ENCODE data around the gene MAP2K5.

MAP2K5 gene

GRCh38 chr15:67824976-67825880, 282.7 kb downstream of the MAP2K5 start, which contains the start of gene SKOR1:
Gene SKOR1 (plus strand): TSS chr15:67825509. CDS start chr15:67825603, 94 bp downstream.
- no peak for DNase-seq (ENCODE audit: low read depth in 2 of 2)

- no peak for DNase-seq (ENCODE audit: low read depth in 2 of 2)
Observed at GRCh38 chr15:67825881-67826716, 283.6 kb downstream of the MAP2K5 start.

- no peak for DNase-seq (ENCODE audit: low read depth in 2 of 2)
Observed at GRCh38 chr15:67826717-67827561, 284.4 kb downstream of the MAP2K5 start.

- no peak for DNase-seq (ENCODE audit: low read depth in 2 of 2)
Observed at GRCh38 chr15:67827562-67828277, 285.2 kb downstream of the MAP2K5 start.

GRCh38 chr15:67828278-67828968, 285.9 kb downstream of the MAP2K5 start:
- DNase-seq (ENCODE audit: low read depth in 2 of 2), result no peak

- DNase-seq (ENCODE audit: low read depth in 2 of 2), result no peak
Observed at GRCh38 chr15:67828969-67829646, 286.6 kb downstream of the MAP2K5 start.

GRCh38 chr15:67829647-67830504, 287.4 kb downstream of the MAP2K5 start:
- no peak for DNase-seq (ENCODE audit: low read depth in 2 of 2)

- no peak for DNase-seq (ENCODE audit: low read depth in 2 of 2)
Observed at GRCh38 chr15:67831363-67831762, 288.9 kb downstream of the MAP2K5 start.

GRCh38 chr15:67832031-67832551, 289.6 kb downstream of the MAP2K5 start:
- DNase-seq (ENCODE audit: low read depth in 2 of 2), result no peak

GRCh38 chr15:67832897-67833709, 290.6 kb downstream of the MAP2K5 start:
- DNase-seq (ENCODE audit: low read depth in 2 of 2), result no peak

- no peak for DNase-seq (ENCODE audit: low read depth in 2 of 2)
Observed at GRCh38 chr15:67833710-67834511, 291.4 kb downstream of the MAP2K5 start.

GRCh38 chr15:67834581-67835296, 292.2 kb downstream of the MAP2K5 start:
- DNase-seq (ENCODE audit: low read depth in 2 of 2), result no peak

- DNase-seq (ENCODE audit: low read depth in 2 of 2), result no peak
Observed at GRCh38 chr15:67835297-67836133, 293.0 kb downstream of the MAP2K5 start.

GRCh38 chr15:67836134-67836455, 293.6 kb downstream of the MAP2K5 start:
- no peak for DNase-seq (ENCODE audit: low read depth in 2 of 2)

- DNase-seq (ENCODE audit: low read depth in 2 of 2), result no peak
Observed at GRCh38 chr15:67836477-67836876, 294.0 kb downstream of the MAP2K5 start.

All from stimulated activated CD8-positive, alpha-beta memory T cell treated with anti-CD3 and anti-CD28 coated beads, Interleukin-2, amount 100 ng/mL, for 1 hour (primary cell).